ENCODE results near the gene ESPL1. TPM values are rescaled to one million over a fixed set of nuclear protein-coding genes. Genes with fewer than 3 reads are reported as not detected.

ESPL1 gene
- total RNA-seq, 1 donor from 2014 or later, result 72.6 TPM

DNA sequence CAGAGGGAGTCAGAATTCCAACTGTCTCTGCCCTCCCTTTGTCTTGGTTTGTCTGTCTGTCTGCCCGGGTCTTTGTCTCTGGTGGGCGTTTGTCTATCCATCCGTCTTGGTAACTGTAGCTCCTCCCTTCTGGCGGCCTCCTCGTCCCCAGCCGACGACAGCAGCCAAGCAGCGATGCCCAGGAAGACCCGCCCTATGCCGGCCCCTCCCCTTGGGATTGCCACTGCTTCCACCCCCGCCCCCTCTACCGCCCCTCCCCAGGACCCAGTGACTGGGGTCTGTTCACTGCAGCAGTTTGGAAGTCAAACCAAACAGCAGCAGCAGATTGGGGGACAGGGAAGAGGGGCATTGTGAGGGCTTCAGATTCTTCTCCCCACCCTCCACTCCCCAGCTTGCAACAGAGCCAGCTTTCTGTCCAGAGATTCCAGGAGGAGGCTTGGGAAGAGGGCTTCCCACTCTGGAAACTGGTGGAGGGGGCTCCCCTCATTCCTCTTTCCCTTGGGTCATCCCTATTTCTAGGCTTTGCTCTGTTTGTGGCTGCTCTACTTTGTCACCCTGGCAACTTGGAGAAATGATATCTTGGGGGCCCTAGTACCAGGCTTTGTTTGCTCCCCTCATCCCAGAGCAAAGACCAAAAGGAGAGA, 33.7 kb upstream of the ESPL1 start:
- no peak overlapping the region for H3K27ac Mint-ChIP-seq
- H3K36me3 Mint-ChIP-seq (ENCODE audit: low read depth), result no peaks in the 10 kb centered on the region
- no peak for DNase-seq (ENCODE audit: low spot score)
- no peak overlapping the region for H3K4me3 Mint-ChIP-seq (ENCODE audit: low read depth)
- H3K9me3 Mint-ChIP-seq, result no peaks in the 10 kb centered on the region
- intact Hi-C loops (cut with micrococcal nuclease), result no loop called here
- H3K4me1 Mint-ChIP-seq (ENCODE audit: low read depth), result peaks cover 36% of the 10 kb centered on the region
- H3K27me3 Mint-ChIP-seq (ENCODE audit: low read depth), result no peaks in the 10 kb centered on the region

DNA sequence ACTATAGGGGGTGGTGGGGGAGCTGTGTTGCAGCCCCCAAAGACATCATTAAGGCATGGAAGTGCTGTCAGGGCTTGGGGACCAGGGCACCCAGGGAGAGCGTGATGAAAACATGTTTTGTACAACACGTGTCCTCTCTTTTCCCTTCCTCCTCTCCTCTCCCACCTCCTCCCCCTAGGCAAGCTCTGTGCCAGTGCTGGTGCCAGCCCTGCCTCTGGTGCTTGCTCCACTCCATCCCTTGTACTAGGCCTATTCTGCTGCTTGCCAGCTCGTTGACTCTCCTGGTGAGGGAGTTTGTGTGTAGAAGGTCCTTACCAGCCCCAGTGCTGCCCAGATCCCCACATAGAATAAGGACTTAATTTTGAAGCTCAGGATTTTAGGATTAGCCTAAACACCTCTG, 32.9 kb upstream of the ESPL1 start:
- H3K9me3 Mint-ChIP-seq, result no peaks in the 10 kb centered on the region
- intact Hi-C loops (cut with micrococcal nuclease), result no loop called here
- H3K27me3 Mint-ChIP-seq (ENCODE audit: low read depth), result peaks cover 2% of the 10 kb centered on the region
- no peaks in the 10 kb centered on the region for H3K36me3 Mint-ChIP-seq (ENCODE audit: low read depth)
- DNase-seq (ENCODE audit: low spot score), result no peak
- peaks cover 36% of the 10 kb centered on the region for H3K4me1 Mint-ChIP-seq (ENCODE audit: low read depth)
- H3K27ac Mint-ChIP-seq, result no peak overlapping the region
- no peak overlapping the region for H3K4me3 Mint-ChIP-seq (ENCODE audit: low read depth)

DNA sequence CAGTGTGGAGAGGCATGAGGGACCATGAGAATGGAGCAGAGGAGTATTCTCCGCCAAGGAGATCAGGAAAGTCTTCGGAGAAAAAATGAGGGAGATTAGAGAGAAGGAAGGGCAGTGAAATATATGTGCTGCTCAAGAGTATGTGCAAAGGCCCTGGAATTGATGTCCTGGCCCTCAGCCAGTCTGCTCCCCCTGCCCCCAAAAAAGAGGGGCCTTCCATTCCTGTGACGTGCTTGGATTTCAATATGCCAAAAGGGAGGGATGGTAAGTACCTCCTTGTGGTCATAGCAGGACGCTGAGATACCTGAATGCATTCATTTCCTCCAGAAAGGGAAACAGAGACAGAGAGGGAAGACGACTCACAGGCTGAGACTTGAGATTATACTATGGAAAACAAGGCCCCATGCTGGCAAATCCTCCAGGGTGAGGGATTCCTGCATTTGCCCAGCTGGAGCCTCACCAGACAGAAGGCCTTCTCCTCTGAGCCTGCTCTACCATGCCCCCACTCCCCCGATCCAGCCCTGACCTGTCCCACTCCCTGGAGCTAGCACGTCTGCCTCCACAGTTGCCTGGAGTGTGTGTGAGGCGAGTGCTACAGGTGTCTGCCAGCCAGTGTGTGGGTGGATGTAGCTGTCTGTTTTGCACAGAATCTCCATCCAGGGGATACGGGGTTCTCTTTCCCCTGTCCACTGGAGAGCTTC, 32.2 kb upstream of the ESPL1 start:
- Mint-ChIP-seq H3K27ac (peak overlapping the region; percentile 30), H3K36me3 (ENCODE audit: low read depth) (no peaks in the 10 kb centered on the region), H3K4me3 (ENCODE audit: low read depth) (no peak overlapping the region), H3K9me3 (no peaks in the 10 kb centered on the region), H3K4me1 (ENCODE audit: low read depth) (peaks cover 34% of the 10 kb centered on the region), H3K27me3 (ENCODE audit: low read depth) (peaks cover 3% of the 10 kb centered on the region)
- intact Hi-C loops (cut with micrococcal nuclease), result loop anchor here (2.0 kb wide), 1 partner anchor 13 kb away; no protein-coding TSS in a partner anchor
- no peak for DNase-seq (ENCODE audit: low spot score)

DNA sequence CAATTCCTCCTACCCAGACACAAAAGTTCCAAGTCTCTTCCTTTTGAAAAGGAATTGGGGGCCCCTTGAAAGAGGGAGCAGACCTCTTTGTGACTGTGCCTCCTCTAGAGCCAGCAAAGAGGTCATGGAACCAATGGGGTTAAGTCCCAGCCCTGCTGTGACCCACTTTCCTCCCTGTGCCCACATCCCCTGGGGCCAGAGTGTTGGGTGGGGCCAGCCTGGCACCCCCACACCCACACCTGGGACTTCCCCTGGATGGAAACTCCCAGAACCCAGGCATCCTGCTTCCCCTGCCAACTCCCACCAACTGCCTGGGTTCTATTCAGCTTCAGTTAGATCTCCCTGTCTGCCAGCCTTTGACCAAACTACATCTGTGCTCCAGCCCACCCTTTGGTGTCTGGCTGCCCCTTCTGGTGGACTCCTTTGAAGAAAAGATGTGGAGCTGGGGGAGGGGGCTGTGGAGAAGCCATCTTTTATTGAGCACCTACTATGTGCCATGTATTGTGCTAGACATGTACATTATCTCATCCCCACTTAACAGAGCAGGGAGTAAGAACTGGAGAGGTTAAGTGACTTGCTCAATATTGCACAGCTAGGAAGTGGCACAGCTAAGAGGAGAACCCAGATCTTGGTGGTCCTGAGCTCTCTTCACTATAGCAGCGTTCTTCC, 31.5 kb upstream of the ESPL1 start:
- peaks cover 33% of the 10 kb centered on the region for H3K4me1 Mint-ChIP-seq (ENCODE audit: low read depth)
- H3K27ac Mint-ChIP-seq, result peak overlapping the region; percentile 30
- no peak overlapping the region for H3K4me3 Mint-ChIP-seq (ENCODE audit: low read depth)
- no peak for DNase-seq (ENCODE audit: low spot score)
- intact Hi-C loops (cut with micrococcal nuclease), result loop anchor here (2.0 kb wide), 1 partner anchor 14 kb away; no protein-coding TSS in a partner anchor
- H3K9me3 Mint-ChIP-seq, result no peaks in the 10 kb centered on the region
- H3K27me3 Mint-ChIP-seq (ENCODE audit: low read depth), result peaks cover 7% of the 10 kb centered on the region
- no peaks in the 10 kb centered on the region for H3K36me3 Mint-ChIP-seq (ENCODE audit: low read depth)

DNA sequence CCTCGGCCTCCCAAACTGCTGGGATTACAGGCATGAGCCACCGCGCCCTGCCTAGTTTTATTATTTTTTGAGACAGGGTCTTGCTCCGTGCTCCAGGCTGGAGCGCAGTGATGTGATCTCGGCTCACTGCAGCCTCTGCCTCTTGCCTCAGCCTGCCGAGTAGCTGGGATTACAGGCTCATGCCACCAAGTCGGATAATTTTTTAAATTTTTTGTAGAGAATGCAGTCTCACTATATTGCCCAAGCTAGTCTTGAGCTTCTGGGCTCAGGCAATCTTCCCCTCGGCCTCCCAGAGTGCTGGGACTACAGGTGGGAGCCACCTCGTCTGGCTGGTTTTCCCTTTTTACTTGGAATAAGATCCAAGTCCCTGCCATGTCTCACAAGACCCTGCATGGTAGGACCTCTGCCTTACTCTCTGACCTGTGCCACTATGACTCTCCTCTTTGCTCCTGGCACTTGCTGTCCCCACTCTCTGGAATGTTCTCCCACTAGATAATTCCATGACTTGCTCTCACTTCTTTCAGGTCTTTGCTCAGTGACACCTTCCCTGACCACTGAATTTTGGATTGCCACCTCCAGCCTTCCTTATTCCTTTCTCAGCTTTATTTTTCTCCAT, 28.3 kb upstream of the ESPL1 start:
- no peak for DNase-seq (ENCODE audit: low spot score)
- Mint-ChIP-seq H3K27ac (no peak overlapping the region), H3K4me1 (ENCODE audit: low read depth) (peaks cover 24% of the 10 kb centered on the region), H3K9me3 (no peaks in the 10 kb centered on the region), H3K36me3 (ENCODE audit: low read depth) (no peaks in the 10 kb centered on the region), H3K4me3 (ENCODE audit: low read depth) (no peak overlapping the region), H3K27me3 (ENCODE audit: low read depth) (peaks cover 24% of the 10 kb centered on the region)
- intact Hi-C loops (cut with micrococcal nuclease), result no loop called here

DNA sequence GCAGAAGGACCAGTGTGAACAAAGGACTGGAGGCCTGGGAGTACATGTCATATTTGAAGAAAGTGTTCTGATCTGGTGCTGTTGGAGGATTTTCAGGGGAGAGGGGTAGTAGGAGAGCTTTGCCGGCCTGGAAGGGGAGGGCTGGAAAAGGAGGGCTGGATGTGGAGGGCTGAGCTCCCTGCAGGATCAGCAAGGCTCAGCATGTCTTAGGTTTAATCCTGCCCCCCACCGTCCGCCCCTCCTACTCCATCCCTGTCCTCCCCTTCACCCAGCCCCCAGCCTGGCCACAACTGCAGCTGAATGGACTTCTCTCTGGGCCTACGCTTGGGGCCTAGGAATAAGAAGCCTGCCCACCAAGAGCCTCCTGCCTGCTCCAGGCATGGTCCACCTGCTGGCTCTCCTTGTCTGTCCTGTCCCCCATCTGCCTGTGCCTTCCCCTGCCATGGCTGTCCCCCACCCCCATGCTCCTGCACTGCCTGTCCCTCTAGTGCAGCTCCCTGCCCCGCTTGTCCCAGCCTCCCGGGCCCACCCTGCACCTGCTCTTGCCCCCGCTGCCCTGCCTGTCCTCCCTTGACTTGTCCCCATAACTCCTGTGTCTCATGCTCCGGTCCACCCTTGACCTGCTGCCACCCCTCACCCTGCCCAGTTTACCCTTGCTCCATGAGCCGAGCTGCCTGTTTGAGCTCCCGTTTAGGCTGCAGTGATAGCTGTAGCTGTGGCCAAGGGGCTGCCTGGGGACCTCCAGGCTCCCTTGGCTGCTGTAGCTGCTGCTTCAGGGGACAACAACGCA, 26.3 kb upstream of the ESPL1 start:
- Mint-ChIP-seq H3K4me1 (ENCODE audit: low read depth) (peaks cover 7% of the 10 kb centered on the region), H3K36me3 (ENCODE audit: low read depth) (no peaks in the 10 kb centered on the region), H3K27me3 (ENCODE audit: low read depth) (peaks cover 29% of the 10 kb centered on the region), H3K27ac (no peak overlapping the region), H3K9me3 (no peaks in the 10 kb centered on the region), H3K4me3 (ENCODE audit: low read depth) (no peak overlapping the region)
- intact Hi-C loops (cut with micrococcal nuclease), result no loop called here
- no peak for DNase-seq (ENCODE audit: low spot score)

DNA sequence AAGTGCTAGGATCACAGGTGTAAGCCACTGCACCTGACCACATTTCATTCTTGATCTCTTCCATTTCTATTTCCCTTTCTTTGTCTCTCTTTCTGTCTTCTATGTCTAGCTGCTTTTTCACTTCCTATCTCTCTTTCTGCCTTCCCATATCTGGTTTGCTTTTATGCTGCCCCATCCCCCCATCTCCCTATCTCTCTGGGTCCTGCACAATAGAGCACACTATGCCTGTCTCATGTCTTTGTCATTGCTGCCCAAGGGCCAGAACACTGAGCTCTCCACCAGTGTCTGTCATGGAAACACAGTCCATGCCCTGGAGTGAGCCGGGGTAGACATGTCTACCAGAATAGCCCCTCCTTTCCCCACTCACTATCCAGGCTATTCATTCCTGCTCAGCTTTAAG, 23.8 kb upstream of the ESPL1 start:
- Mint-ChIP-seq H3K4me3 (ENCODE audit: low read depth) (no peak overlapping the region), H3K9me3 (no peaks in the 10 kb centered on the region), H3K27ac (no peak overlapping the region), H3K4me1 (ENCODE audit: low read depth) (peaks cover 4% of the 10 kb centered on the region), H3K27me3 (ENCODE audit: low read depth) (peaks cover 29% of the 10 kb centered on the region), H3K36me3 (ENCODE audit: low read depth) (no peaks in the 10 kb centered on the region)
- intact Hi-C loops (cut with micrococcal nuclease), result no loop called here
- DNase-seq (ENCODE audit: low spot score), result no peak

DNA sequence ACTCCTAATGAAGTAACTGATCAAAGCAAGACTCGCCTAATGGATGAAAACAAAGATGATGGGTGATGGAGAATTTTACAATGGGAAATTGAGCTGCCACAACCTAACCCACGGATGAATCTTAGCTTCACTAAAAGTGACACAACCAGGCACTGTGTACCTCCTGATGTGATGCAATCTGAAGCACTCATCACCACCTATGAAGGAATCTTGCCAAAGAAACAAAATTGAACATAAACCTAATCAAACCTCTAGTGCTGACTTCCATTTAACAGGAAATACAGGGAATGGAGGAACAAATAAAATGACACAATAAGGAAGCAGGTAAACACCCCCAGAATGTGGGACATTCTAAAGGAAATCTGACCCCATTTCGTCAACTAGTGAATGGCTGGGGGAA, 22.8 kb upstream of the ESPL1 start:
- Mint-ChIP-seq H3K36me3 (ENCODE audit: low read depth) (no peaks in the 10 kb centered on the region), H3K27ac (no peak overlapping the region), H3K4me3 (ENCODE audit: low read depth) (no peak overlapping the region), H3K4me1 (ENCODE audit: low read depth) (peaks cover 4% of the 10 kb centered on the region), H3K9me3 (no peaks in the 10 kb centered on the region), H3K27me3 (ENCODE audit: low read depth) (peaks cover 28% of the 10 kb centered on the region)
- intact Hi-C loops (cut with micrococcal nuclease), result no loop called here
- DNase-seq (ENCODE audit: low spot score), result no peak

DNA sequence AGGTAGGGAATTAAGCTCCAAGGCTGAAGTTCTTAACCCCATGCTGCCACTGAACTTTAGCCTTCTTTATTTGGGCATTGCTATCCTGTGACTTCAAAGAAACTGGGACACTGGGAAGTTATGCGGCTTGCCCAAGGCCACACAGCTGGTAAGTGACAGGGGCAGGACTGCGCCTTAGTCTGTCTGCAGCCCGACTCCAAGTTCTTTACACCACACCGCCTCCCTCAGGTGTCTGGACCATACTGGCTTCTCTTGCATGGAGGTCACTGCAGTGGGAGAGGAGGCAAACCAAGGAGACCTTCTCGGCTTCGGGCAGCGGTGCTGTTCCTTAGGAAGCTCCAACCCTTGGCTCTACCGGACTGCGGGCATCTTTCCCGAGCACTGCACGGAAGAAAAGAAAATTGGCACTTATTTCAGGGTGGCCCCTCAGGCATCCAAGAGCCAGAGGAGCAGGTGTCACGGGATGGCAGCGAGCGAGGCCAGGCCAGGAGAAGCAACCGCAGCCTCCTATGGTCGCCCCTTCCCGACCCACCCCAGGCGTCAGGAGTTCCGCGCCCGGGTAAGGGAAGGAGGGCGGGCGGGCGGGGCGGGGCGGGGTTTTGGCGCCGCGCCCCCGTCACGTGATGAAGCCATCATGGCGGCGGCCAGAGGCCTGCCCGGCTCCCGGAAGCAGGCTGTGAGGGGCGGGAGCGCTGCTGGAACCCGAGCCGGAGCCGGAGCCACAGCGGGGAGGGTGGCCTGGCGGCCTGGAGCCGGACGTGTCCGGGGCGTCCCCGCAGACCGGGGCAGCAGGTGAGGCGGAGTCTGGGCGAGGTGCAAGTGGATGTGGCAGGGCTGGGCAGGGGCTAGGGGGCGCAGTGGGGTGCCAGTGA, 16.4 kb upstream of the ESPL1 start:
- intact Hi-C loops (cut with micrococcal nuclease), result loop anchor here (1.0 to 5.0 kb wide), 5 partner anchors 17 to 46 kb away; partner anchors contain the start of genes ESPL1, MYG1, PFDN5 and RARG
- peak overlapping the region; percentile 86 for H3K27ac Mint-ChIP-seq
- peaks cover 37% of the 10 kb centered on the region for H3K4me1 Mint-ChIP-seq (ENCODE audit: low read depth)
- no peaks in the 10 kb centered on the region for H3K9me3 Mint-ChIP-seq
- peak overlapping the region; percentile 94 for H3K4me3 Mint-ChIP-seq (ENCODE audit: low read depth)
- peaks cover 26% of the 10 kb centered on the region for H3K36me3 Mint-ChIP-seq (ENCODE audit: low read depth)
- peaks cover 2% of the 10 kb centered on the region for H3K27me3 Mint-ChIP-seq (ENCODE audit: low read depth)
- peak; percentile 70 for DNase-seq (ENCODE audit: low spot score)

DNA sequence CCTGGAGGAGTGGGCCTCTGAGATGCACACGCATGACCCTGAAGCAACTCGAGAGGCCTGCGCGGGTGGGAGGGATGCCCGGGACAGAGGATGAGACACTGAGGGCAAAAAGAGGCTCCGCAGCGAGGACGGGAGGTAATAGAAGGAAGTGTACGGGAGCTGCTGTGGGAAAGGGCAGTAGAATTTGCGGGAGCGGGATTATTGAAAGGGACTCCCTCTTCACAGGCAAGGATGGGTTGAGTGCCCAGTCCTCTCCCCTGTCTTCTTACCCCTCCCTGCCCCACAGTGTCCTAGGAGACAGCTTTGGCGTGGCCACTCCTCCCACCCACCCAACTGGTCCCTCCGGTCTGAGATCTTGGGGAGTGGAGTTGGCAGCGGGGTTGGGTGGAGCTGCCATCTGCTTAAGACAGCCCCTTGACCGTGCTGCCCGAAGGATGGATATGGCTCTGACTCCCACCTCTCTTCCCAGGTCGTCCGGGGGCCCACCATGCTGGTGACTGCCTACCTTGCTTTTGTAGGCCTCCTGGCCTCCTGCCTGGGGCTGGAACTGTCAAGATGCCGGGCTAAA, 15.7 kb upstream of the ESPL1 start:
- DNase-seq (ENCODE audit: low spot score), result no peak
- peaks cover 37% of the 10 kb centered on the region for H3K4me1 Mint-ChIP-seq (ENCODE audit: low read depth)

DNA sequence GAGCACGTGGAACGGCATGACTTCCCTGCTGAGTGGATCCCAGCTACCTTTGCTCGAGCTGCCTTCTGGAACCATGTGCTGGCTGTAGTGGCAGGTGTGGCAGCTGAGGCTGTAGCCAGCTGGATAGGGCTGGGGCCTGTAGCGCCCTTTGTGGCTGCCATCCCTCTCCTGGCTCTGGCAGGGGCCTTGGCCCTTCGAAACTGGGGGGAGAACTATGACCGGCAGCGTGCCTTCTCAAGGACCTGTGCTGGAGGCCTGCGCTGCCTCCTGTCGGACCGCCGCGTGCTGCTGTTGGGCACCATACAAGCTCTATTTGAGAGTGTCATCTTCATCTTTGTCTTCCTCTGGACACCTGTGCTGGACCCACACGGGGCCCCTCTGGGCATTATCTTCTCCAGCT, 14.8 kb upstream of the ESPL1 start:
- no peak for DNase-seq (ENCODE audit: low spot score)
- intact Hi-C loops (cut with micrococcal nuclease), result loop anchor here (2.0 to 5.0 kb wide), 2 partner anchors 20 to 44 kb away; partner anchors contain the start of genes MYG1, PFDN5 and RARG
- Mint-ChIP-seq H3K9me3 (no peaks in the 10 kb centered on the region), H3K27me3 (ENCODE audit: low read depth) (peaks cover 2% of the 10 kb centered on the region), H3K36me3 (ENCODE audit: low read depth) (peaks cover 26% of the 10 kb centered on the region), H3K27ac (peak overlapping the region; percentile 37), H3K4me1 (ENCODE audit: low read depth) (peaks cover 37% of the 10 kb centered on the region), H3K4me3 (ENCODE audit: low read depth) (peak overlapping the region; percentile 94)

More for the DNA sequence above, 15.7 kb upstream of the ESPL1 start:
- no peaks in the 10 kb centered on the region for H3K9me3 Mint-ChIP-seq
- H3K27ac Mint-ChIP-seq, result peak overlapping the region; percentile 82
- peaks cover 2% of the 10 kb centered on the region for H3K27me3 Mint-ChIP-seq (ENCODE audit: low read depth)
- peak overlapping the region; percentile 94 for H3K4me3 Mint-ChIP-seq (ENCODE audit: low read depth)
- intact Hi-C loops (cut with micrococcal nuclease), result loop anchor here (1.0 to 5.0 kb wide), 3 partner anchors 16 to 45 kb away; partner anchors contain the start of genes ESPL1, MYG1, PFDN5 and RARG
- H3K36me3 Mint-ChIP-seq (ENCODE audit: low read depth), result peaks cover 26% of the 10 kb centered on the region

Measured in activated T-helper 2 cell treated with anti-CD3 and anti-CD28 coated beads, Interferon-gamma antibody, Interleukin-2, Interleukin-4, amounts not matched to agents 10 μg/mL and 5 μg/mL and 100 μg/mL, durations not matched to agents 14 hours and 24 hours and 36 hours (primary cell).